Neural progenitor cell (in vitro differentiated cells): ENCODE data around the gene ALDH1L1. TPM values are rescaled to one million over a fixed set of nuclear protein-coding genes. Genes with fewer than 3 reads are reported as not detected.
A peak's percentile ranks its signal among the peaks of the same experiment; 100 is the strongest.

Experiments used
- DNase-seq: peaks from one replicate; pipeline ENCODE4 v3.0.0-alpha.2; 2016; ENCODE audit warnings: low spot score
- H2AFZ ChIP-seq: fragments of 200-600 bp; sonication (generic); replicated peaks from 2 replicates; pipeline ENCODE4 v1.6.1; 2016; ENCODE audit warnings: antibody characterized with exemption
- H3F3A ChIP-seq: fragments of 200-600 bp; sonication (generic); 2 replicates; pipeline ENCODE4 v1.6.1; 2016; ENCODE audit warnings: antibody characterized with exemption, low read depth
- H3K27ac ChIP-seq: fragments of 200-600 bp; sonication (generic); 2 replicates; pipeline ENCODE4 v1.5.1; 2016; ENCODE audit warnings: mild to moderate bottlenecking
- H3K27me3 ChIP-seq: fragments of 200-600 bp; sonication (generic); 2 replicates; pipeline ENCODE4 v1.6.1; 2016; ENCODE audit warnings: mild to moderate bottlenecking, moderate library complexity
- H3K36me3 ChIP-seq: fragments of 200-600 bp; sonication (generic); 2 replicates; pipeline ENCODE4 v1.5.1; 2016
- H3K4me1 ChIP-seq: fragments of 200-600 bp; sonication (generic); 2 replicates; pipeline ENCODE4 v1.6.1; 2016; ENCODE audit warnings: mixed run types
- H3K4me2 ChIP-seq: fragments of 200-600 bp; sonication (generic); 2 replicates; pipeline ENCODE4 v1.6.1; 2016
- H3K4me3 ChIP-seq: fragments of 200-600 bp; sonication (generic); 2 replicates; pipeline ENCODE4 v1.5.1; 2016
- H3K79me2 ChIP-seq: fragments of 200-600 bp; sonication (generic); 2 replicates; pipeline ENCODE4 v1.6.1; 2016; ENCODE audit warnings: low read depth
- H3K9ac ChIP-seq: fragments of 200-600 bp; sonication (generic); 2 replicates; pipeline ENCODE4 v1.6.1; 2016
- H3K9me3 ChIP-seq: fragments of 200-600 bp; sonication (generic); 2 replicates; pipeline ENCODE4 v1.5.1; 2016; ENCODE audit warnings: low read depth
- H4K20me1 ChIP-seq: fragments of 200-600 bp; sonication (generic); 2 replicates; pipeline ENCODE4 v1.6.1; 2016; ENCODE audit warnings: low read depth
- H3K27ac Mint-ChIP-seq: 3 replicates; pipeline ENCODE4 v1.8.0; 2021; ENCODE audit warnings: mixed read lengths
- H3K27me3 Mint-ChIP-seq: 2 replicates; pipeline ENCODE4 v1.8.0; 2022; ENCODE audit warnings: low read depth, mild to moderate bottlenecking, inconsistent platforms, moderate library complexity, mixed read lengths; ENCODE audit not compliant: insufficient read depth
- H3K36me3 Mint-ChIP-seq: 3 replicates; pipeline ENCODE4 v1.8.0; 2021; ENCODE audit warnings: mixed read lengths
- H3K4me1 Mint-ChIP-seq: 3 replicates; pipeline ENCODE4 v1.8.0; 2021; ENCODE audit warnings: mixed read lengths
- H3K4me3 Mint-ChIP-seq: 3 replicates; pipeline ENCODE4 v1.8.0; 2021; ENCODE audit warnings: mild to moderate bottlenecking, moderate library complexity, mixed read lengths
- H3K9me3 Mint-ChIP-seq: 3 replicates; pipeline ENCODE4 v1.8.0; 2020; ENCODE audit warnings: mixed read lengths
- CTCF ChIP-seq: fragments of 200-600 bp; sonication (generic); IDR thresholded peaks from 2 replicates; pipeline ENCODE4 v1.5.1; 2017; ENCODE audit warnings: antibody characterized with exemption, mild to moderate bottlenecking
- EZH2 ChIP-seq: fragments of 200-600 bp; sonication (generic); IDR thresholded peaks from 2 replicates; pipeline ENCODE4 v1.6.1; 2017; ENCODE audit warnings: antibody characterized with exemption, mild to moderate bottlenecking, moderate library complexity
- EZH2phosphoT487 ChIP-seq: fragments of 200-600 bp; sonication (generic); IDR thresholded peaks from 2 replicates; pipeline ENCODE4 v1.6.1; 2017; ENCODE audit warnings: antibody characterized with exemption
- total RNA-seq: library from RNA; depleted of rRNA; stranded (reverse); fragments of >200 nt; gene quantifications from 2 replicates; pipeline ENCODE4 v1.2.3, GENCODE V29; 2015; ENCODE audit warnings: low replicate concordance

ALDH1L1 gene
- total RNA-seq, 1 donor from 2014 or later, result 0.60 TPM

GRCh38 chr3:126083913-126084767 lies 96.2 kb downstream of the ALDH1L1 start, which contains the start of gene SLC41A3:
SLC41A3 (minus strand) TSS chr3:126084124; CDS start chr3:126068219, 15,905 bp downstream.
- H3K36me3 ChIP-seq, result no peaks in the 10 kb centered on the region
- Mint-ChIP-seq H3K4me1 (peaks cover 7% of the 10 kb centered on the region), H3K27ac (peak within 1 kb of the TSS; percentile 76), H3K9me3 (peaks cover 28% of the 10 kb centered on the region), H3K4me3 (peak within 1 kb of the TSS; percentile 95), H3K36me3 (peaks cover 10% of the 10 kb centered on the region), H3K27me3 (peaks cover 3% of the 10 kb centered on the region)
- peak within 1 kb of the TSS; percentile 39 for H3K9ac ChIP-seq
- H3K9me3 ChIP-seq, result peaks cover 30% of the 10 kb centered on the region
- no peaks in the 10 kb centered on the region for H4K20me1 ChIP-seq
- H3K27me3 ChIP-seq, result no peaks in the 10 kb centered on the region
- peak; percentile 91 for DNase-seq
- H3K4me1 ChIP-seq, result no peaks in the 10 kb centered on the region
- H3K79me2 ChIP-seq, result peaks cover 6% of the 10 kb centered on the region
- H3K4me3 ChIP-seq, result peak within 1 kb of the TSS; percentile 93
- peak within 1 kb of the TSS; percentile 99 for H2AFZ ChIP-seq
- peaks cover 11% of the 10 kb centered on the region for H3F3A ChIP-seq
- H3K4me2 ChIP-seq, result peak within 1 kb of the TSS; percentile 93
- no peak within 1 kb of the TSS for H3K27ac ChIP-seq
- TF ChIP-seq EZH2phosphoT487, result no peak
- peak; percentile 45 for TF ChIP-seq CTCF

- Histone ChIP-seq H3K79me2 (peaks cover 6% of the 10 kb centered on the region), H3K9ac (peak overlapping the region; percentile 39), H3K4me3 (peak overlapping the region; percentile 93), H4K20me1 (no peaks in the 10 kb centered on the region), H3F3A (peaks cover 11% of the 10 kb centered on the region), H3K27ac (no peak overlapping the region), H3K27me3 (no peaks in the 10 kb centered on the region), H2AFZ (peak overlapping the region; percentile 99), H3K4me2 (peak overlapping the region; percentile 93), H3K36me3 (no peaks in the 10 kb centered on the region), H3K9me3 (peaks cover 24% of the 10 kb centered on the region), H3K4me1 (no peaks in the 10 kb centered on the region)
- Mint-ChIP-seq H3K4me3 (peak overlapping the region; percentile 95), H3K27ac (no peak overlapping the region), H3K4me1 (peaks cover 7% of the 10 kb centered on the region), H3K27me3 (peaks cover 3% of the 10 kb centered on the region), H3K36me3 (peaks cover 10% of the 10 kb centered on the region), H3K9me3 (peaks cover 29% of the 10 kb centered on the region)
- no peak for TF ChIP-seq CTCF
- TF ChIP-seq EZH2phosphoT487, result no peak
- TF ChIP-seq EZH2, result no peak
- peak; percentile 75 for DNase-seq
Measured at GRCh38 chr3:126083511-126083912, 96.9 kb downstream of the ALDH1L1 start.

GRCh38 chr3:126083138-126083445 lies 97.3 kb downstream of the ALDH1L1 start:
- Histone ChIP-seq H3K9ac (peak overlapping the region; percentile 39), H3K36me3 (no peaks in the 10 kb centered on the region), H3K9me3 (peaks cover 20% of the 10 kb centered on the region), H3K4me3 (peak overlapping the region; percentile 93), H3K4me1 (no peaks in the 10 kb centered on the region), H3K27ac (no peak overlapping the region), H3F3A (peaks cover 11% of the 10 kb centered on the region), H3K4me2 (peak overlapping the region; percentile 93), H3K79me2 (peaks cover 6% of the 10 kb centered on the region), H3K27me3 (no peaks in the 10 kb centered on the region), H2AFZ (peak overlapping the region; percentile 99), H4K20me1 (no peaks in the 10 kb centered on the region)
- peaks cover 3% of the 10 kb centered on the region for H3K27me3 Mint-ChIP-seq
- H3K36me3 Mint-ChIP-seq, result peaks cover 10% of the 10 kb centered on the region
- H3K4me3 Mint-ChIP-seq, result peak overlapping the region; percentile 95
- peaks cover 29% of the 10 kb centered on the region for H3K9me3 Mint-ChIP-seq
- H3K27ac Mint-ChIP-seq, result peak overlapping the region; percentile 73
- DNase-seq, result no peak
- peaks cover 7% of the 10 kb centered on the region for H3K4me1 Mint-ChIP-seq
- TF ChIP-seq EZH2phosphoT487, result no peak
- no peak for TF ChIP-seq CTCF
- no peak for TF ChIP-seq EZH2
